Myocyte (in vitro differentiated cells): ENCODE measurements around the gene PDE11A. TPM values are rescaled to one million over a fixed set of nuclear protein-coding genes. Genes with fewer than 3 reads are reported as not detected.

Source experiments
- DNase-seq: peaks from one replicate; pipeline ENCODE4 v3.0.0-alpha.2; 2012; ENCODE audit warnings: low read depth
- total RNA-seq: library from RNA; depleted of rRNA; stranded (reverse); fragments of >200 nt; gene quantifications from 2 replicates; pipeline ENCODE4 v1.2.3, GENCODE V29; 2014

Gene PDE11A
- total RNA-seq, 1 donor from 2014 or later = 1.2 TPM

GRCh38 chr2:177638507-177638906 is 434.1 kb downstream of the PDE11A start:
- no peak for DNase-seq

GRCh38 chr2:177636672-177637071 is 435.9 kb downstream of the PDE11A start:
- no peak for DNase-seq

- no peak for DNase-seq
Measured at GRCh38 chr2:177635696-177636095, 436.9 kb downstream of the PDE11A start.

- DNase-seq = no peak
Measured at GRCh38 chr2:177633910-177634294, 438.7 kb downstream of the PDE11A start.

- DNase-seq = no peak
Measured at GRCh38 chr2:177633111-177633510, 439.5 kb downstream of the PDE11A start.

- no peak for DNase-seq
Measured at GRCh38 chr2:177631680-177632079, 440.9 kb downstream of the PDE11A start.

GRCh38 chr2:177629357-177630024 is 443.1 kb downstream of the PDE11A start:
- DNase-seq = no peak

GRCh38 chr2:177628831-177629230 is 443.7 kb downstream of the PDE11A start:
- no peak for DNase-seq

GRCh38 chr2:177625744-177626650 is 446.6 kb downstream of the PDE11A start:
- DNase-seq = no peak

GRCh38 chr2:177622521-177622920 is 450.1 kb downstream of the PDE11A start:
- DNase-seq = no peak

GRCh38 chr2:177619986-177620385 is 452.6 kb downstream of the PDE11A start:
- no peak for DNase-seq

GRCh38 chr2:177619461-177619860 is 453.1 kb downstream of the PDE11A start:
- DNase-seq = no peak

- DNase-seq = peak; percentile 93
Measured at GRCh38 chr2:177618255-177619253, 454.0 kb downstream of the PDE11A start.

- no peak for DNase-seq
Measured at GRCh38 chr2:177617849-177618248, 454.7 kb downstream of the PDE11A start.

GRCh38 chr2:177616731-177617130 is 455.8 kb downstream of the PDE11A start:
- DNase-seq = no peak

- DNase-seq = no peak
Measured at GRCh38 chr2:177616066-177616465, 456.5 kb downstream of the PDE11A start.

GRCh38 chr2:177612659-177613058 is 459.9 kb downstream of the PDE11A start:
- DNase-seq = no peak

- DNase-seq = no peak
Measured at GRCh38 chr2:177611310-177611886, 461.2 kb downstream of the PDE11A start.

GRCh38 chr2:177610813-177611212 is 461.8 kb downstream of the PDE11A start:
- DNase-seq = no peak

- DNase-seq = no peak
Measured at GRCh38 chr2:177606636-177607035, 465.9 kb downstream of the PDE11A start.
